Measurements from ENCODE around the gene JPT1. TPM values are rescaled to one million over a fixed set of nuclear protein-coding genes. Genes with fewer than 3 reads are reported as not detected.

JPT1 gene
- total and polyA plus RNA-seq, 2 experiments from 2014 or later = 278 to 903 TPM

GRCh38 chr17:75093548-75094158 is 60.7 kb downstream of the JPT1 start (continued):
- no peak for TF ChIP-seq ZNF462 (CRISPR knock-in tag; IDR thresholded peaks at IDR 0.05)
- no peak for TF ChIP-seq CREB1 (CRISPR knock-in tag; IDR thresholded peaks at IDR 0.05; ENCODE audit: low read depth)
- no peak for TF ChIP-seq STAT1 (IDR thresholded peaks at IDR 0.05; ENCODE audit: unreplicated experiment)
- no peak for TF ChIP-seq JUNB (IDR thresholded peaks at IDR 0.05; ENCODE audit: unreplicated experiment)

- Mint-ChIP-seq H3K4me3 (peak overlapping the region; percentile 1; the same call in 1 of the 3 replicates), H3K36me3 (ENCODE audit: low read depth) (peaks cover 4% of the 10 kb centered on the region; the same call in 2 of the 3 replicates), H3K9me3 (no peaks in the 10 kb centered on the region; the same call in 2 of the 3 replicates), H3K27me3 (ENCODE audit: insufficient read depth, low read depth, poor library complexity) (peaks cover 21% of the 10 kb centered on the region), H3K27ac (peak overlapping the region; percentile 2; the same call in 1 of the 2 replicates), H3K4me1 (peaks cover 44% of the 10 kb centered on the region)
- Histone ChIP-seq H3K4me2 (peak overlapping the region; percentile 59), H3K79me2 (replicated peaks; ENCODE audit: insufficient read depth) (peaks cover 11% of the 10 kb centered on the region), H2AFZ (no peak overlapping the region), H3K27me3 (ENCODE audit: insufficient read depth) (no peaks in the 10 kb centered on the region), H3K27ac (ENCODE audit: low read depth) (peak overlapping the region; percentile 81; the same call in 1 of the 2 replicates), H3K4me1 (ENCODE audit: insufficient read depth) (peaks cover 30% of the 10 kb centered on the region), H3K36me3 (ENCODE audit: insufficient read depth) (no peaks in the 10 kb centered on the region), H3F3A (replicated peaks; ENCODE audit: low read depth) (peaks cover 32% of the 10 kb centered on the region), H3K9me2 (ENCODE audit: insufficient read depth) (no peaks in the 10 kb centered on the region), H4K20me1 (replicated peaks; ENCODE audit: insufficient read depth) (no peaks in the 10 kb centered on the region; the same call in 1 of the 2 replicates), H3K4me3 (peak overlapping the region; percentile 23; the same call in 1 of the 2 replicates)
- DNase-seq (ENCODE audit: low spot score) = no peak
- ATAC-seq = no peak
- TF ChIP-seq CTCF (conservative IDR thresholded peaks at IDR 0.05; ENCODE audit: low read depth in 2 of 2) (no peak), REST (IDR thresholded peaks at IDR 0.05; ENCODE audit: unreplicated experiment) (no peak), ZNF331 (CRISPR knock-in tag; IDR thresholded peaks at IDR 0.05; ENCODE audit: low read depth) (no peak), CREB1 (CRISPR knock-in tag; IDR thresholded peaks at IDR 0.05; ENCODE audit: low read depth) (no peak), EZH2phosphoT487 (IDR thresholded peaks at IDR 0.05; ENCODE audit: unreplicated experiment) (no peak), POLR2AphosphoS5 (IDR thresholded peaks at IDR 0.05; ENCODE audit: low read depth) (no peak), ETS1 (IDR thresholded peaks at IDR 0.05) (no peak)
Measured at GRCh38 chr17:75091855-75092327, 62.4 kb downstream of the JPT1 start.
